Mucosa of stomach (tissue), 1 donor: Measurements from ENCODE around the gene DISC1.
"Not testable (repeated sequence)": the region's sequence is repeated elsewhere in the genome, so short reads cannot be mapped to it uniquely, and the experiment has no call there.

Experiments used
- H3K27me3 ChIP-seq: one replicate; pipeline ENCODE4 v1.7.0; 2013; ENCODE audit warnings: mild to moderate bottlenecking, low read length; ENCODE audit not compliant: control insufficient read depth, insufficient read depth
- H3K36me3 ChIP-seq: one replicate; pipeline ENCODE4 v1.7.0; 2013; ENCODE audit warnings: low read length; ENCODE audit not compliant: control insufficient read depth, insufficient read depth
- H3K4me1 ChIP-seq: one replicate; pipeline ENCODE4 v1.7.0; 2013; ENCODE audit warnings: mild to moderate bottlenecking, low read length; ENCODE audit not compliant: control insufficient read depth, insufficient read depth
- H3K4me3 ChIP-seq: one replicate; pipeline ENCODE4 v1.7.0; 2013; ENCODE audit warnings: low read length
- H3K9ac ChIP-seq: one replicate; pipeline ENCODE4 v1.7.0; 2013; ENCODE audit warnings: mild to moderate bottlenecking, low read length, moderate library complexity
- H3K9me3 ChIP-seq: one replicate; pipeline ENCODE4 v1.7.0; 2013; ENCODE audit warnings: mild to moderate bottlenecking, low read length, moderate library complexity; ENCODE audit not compliant: control insufficient read depth
- donor health status: Pancreatic carcinoma.

DISC1 gene

DNA sequence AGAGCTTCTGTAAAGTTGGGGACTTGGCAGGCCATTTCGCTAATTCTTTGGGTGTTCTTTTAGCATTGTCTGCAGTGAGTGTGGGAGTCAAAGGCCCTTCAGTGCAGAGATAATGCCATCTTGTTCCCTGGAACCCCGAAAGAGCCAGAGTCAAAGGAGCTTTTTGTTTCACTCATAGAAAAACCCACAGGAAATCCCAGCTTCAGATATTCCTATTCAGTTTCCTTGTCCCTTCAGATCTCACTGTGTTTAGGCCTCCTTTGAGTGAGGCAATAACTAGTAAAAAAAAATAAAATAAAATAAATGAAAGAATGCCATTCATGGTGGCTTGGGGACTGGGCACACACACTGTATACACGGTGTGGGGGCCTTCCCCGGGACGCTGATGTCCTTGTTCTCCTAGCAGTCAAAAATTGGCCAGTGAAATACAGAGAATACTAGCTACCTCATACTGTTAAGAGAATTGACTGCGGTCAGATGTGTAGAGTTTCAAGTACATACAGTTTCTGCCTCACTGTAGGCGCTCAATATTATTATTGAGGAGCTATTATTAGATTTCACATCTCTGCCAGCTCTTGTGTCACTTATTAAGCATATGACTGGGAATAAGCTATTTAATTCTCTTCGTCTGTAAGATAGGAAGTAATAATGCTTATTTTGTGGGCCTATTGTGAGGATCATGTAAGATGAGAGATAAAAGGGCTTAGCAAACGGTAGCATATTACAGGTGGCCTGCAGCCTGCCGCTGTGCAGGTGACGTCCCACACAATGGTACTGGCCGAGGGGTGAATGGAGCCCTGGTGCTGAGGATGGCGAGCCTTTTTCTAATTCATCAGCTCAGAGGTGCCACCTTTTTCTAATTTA lies 16.7 kb downstream of the DISC1 start:
- Histone ChIP-seq H3K36me3 (no peaks in the 10 kb centered on the region), H3K9me3 (no peaks in the 10 kb centered on the region), H3K27me3 (no peaks in the 10 kb centered on the region), H3K9ac (no peak overlapping the region), H3K4me3 (no peak overlapping the region), H3K4me1 (no peaks in the 10 kb centered on the region)

DNA sequence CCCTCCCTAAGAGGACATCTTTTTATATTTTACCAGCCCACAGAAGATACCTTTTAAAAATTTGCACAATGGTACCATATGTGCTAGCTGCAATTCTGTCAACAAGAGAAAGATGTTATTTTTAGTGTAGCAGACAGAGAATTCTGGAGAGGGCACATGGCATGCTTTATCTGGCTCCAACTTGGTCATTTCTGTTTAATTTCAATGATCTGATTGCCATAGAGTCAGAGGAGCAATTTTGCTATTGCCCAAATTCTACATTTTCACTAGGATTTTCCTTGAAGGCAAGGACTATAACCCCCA lies 17.3 kb downstream of the DISC1 start:
- Histone ChIP-seq H3K27me3 (no peaks in the 10 kb centered on the region), H3K9me3 (no peaks in the 10 kb centered on the region), H3K4me3 (no peak overlapping the region), H3K36me3 (no peaks in the 10 kb centered on the region), H3K4me1 (no peaks in the 10 kb centered on the region), H3K9ac (no peak overlapping the region)

DNA sequence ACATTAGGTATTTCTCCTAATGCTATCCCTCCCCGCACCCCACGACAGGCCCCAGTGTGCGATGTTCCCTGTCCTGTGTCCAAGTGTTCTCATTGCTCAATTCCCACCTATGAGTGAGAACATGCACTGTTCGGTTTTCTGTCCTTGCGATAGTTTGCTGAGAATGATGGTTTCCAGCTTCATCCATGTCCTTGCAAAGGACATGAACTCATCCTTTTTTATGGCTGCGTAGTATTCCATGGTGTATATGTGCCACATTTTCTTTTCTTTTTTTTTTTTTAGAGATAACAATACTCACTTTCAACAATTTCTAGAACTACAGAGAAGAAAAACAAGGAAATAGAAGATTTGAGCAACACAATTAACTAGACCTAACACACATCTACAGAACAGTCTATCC lies 19.0 kb downstream of the DISC1 start:
- H3K4me1 ChIP-seq, H3K9ac ChIP-seq, H3K9me3 ChIP-seq, H3K36me3 ChIP-seq, H3K27me3 ChIP-seq, H3K4me3 ChIP-seq: not testable (repeated sequence)

DNA sequence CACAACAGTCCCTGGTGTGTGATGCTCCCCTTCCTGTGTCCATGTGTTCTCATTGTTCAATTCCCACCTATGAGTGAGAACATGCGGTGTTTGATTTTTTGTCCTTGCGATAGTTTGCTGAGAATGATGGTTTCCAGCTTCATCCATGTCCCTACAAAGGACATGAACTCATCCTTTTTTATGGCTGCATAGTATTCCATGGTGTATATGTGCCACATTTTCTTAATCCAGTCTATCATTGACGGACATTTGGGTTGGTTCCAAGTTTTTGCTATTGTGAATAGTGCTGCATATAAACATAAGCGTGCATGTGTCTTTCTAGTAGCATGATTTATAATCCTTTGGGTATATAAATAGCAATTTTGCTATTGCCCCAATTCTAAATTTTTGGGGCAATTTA lies 19.6 kb downstream of the DISC1 start:
- H3K9ac ChIP-seq, H3K9me3 ChIP-seq, H3K4me1 ChIP-seq, H3K4me3 ChIP-seq, H3K27me3 ChIP-seq, H3K36me3 ChIP-seq: not testable (repeated sequence)

DNA sequence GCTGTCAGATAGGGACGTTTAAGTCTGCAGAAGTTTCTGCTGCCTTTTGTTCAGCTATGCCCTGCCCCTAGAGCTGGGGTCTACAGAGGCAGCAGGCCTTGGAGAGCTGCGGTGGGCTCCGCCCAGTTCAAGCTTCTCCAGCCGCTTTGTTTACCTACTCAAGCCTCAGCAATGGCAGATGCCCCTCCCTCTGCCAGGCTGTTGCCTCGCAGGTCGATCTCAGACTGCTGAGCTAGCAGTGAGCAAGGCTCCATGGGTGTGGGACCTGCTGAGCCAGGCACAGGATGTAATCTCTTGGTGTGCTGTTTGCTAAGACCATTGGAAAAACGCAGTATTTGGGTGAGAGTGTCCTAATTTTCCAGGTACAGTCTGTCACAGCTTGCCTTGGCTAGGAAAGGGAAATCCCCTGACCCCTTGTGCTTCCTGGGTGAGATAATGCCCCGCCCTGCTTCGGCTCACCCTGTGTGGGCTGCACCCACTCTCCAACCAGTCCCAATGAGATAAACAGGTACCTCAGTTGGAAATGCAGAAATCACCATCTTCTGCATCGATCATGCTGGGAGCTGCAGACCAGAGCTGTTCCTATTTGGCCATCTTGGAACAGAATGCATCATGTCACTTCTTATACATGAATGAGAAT lies 25.2 kb downstream of the DISC1 start:
- H3K36me3 ChIP-seq, H3K9ac ChIP-seq, H3K4me1 ChIP-seq, H3K9me3 ChIP-seq, H3K27me3 ChIP-seq, H3K4me3 ChIP-seq: not testable (repeated sequence)

DNA sequence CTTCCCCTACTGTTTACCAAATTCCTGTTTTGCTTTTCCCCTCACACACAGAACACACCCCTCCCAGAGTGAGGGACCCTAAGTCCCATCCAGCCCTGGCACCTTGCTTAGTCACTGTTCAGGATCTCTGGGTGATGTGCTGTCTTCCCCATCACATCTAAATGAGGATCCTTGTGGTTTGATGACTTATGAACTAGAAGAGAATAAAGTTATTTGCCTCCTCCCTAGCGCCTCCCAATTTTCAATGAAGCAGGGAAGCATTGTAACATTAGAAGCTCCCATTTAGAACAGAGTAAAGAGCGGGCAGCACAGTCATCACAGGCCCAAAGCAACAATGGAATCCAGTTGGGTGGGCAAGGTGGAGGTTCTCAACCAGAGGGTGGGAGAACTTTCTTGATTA lies 27.0 kb downstream of the DISC1 start:
- no peaks in the 10 kb centered on the region for H3K4me1 ChIP-seq
- H3K9me3 ChIP-seq: no peaks in the 10 kb centered on the region
- H3K9ac ChIP-seq: no peak overlapping the region
- H3K4me3 ChIP-seq: no peak overlapping the region
- no peaks in the 10 kb centered on the region for H3K27me3 ChIP-seq
- no peaks in the 10 kb centered on the region for H3K36me3 ChIP-seq

DNA sequence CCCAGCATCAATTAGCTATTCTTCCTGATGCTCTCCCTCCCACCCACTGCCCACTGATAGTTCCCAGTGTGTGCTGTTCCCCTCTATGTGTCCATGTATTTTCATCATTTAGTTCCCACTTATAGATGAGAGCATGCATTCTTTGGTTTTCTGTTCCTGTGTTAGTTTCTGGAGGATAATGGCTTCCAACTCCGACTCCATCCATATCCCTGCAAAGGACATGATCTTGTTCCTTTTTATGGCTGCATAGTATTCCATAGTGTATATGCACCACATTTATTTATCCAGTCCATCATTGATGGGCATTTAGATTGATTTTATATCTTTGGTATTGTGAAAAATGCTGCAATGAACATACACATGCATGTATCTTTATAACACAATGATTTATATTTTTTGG lies 30.2 kb downstream of the DISC1 start:
- no peaks in the 10 kb centered on the region for H3K27me3 ChIP-seq
- no peak overlapping the region for H3K4me3 ChIP-seq
- H3K9ac ChIP-seq: no peak overlapping the region
- no peaks in the 10 kb centered on the region for H3K4me1 ChIP-seq
- H3K9me3 ChIP-seq: no peaks in the 10 kb centered on the region
- no peaks in the 10 kb centered on the region for H3K36me3 ChIP-seq

DNA sequence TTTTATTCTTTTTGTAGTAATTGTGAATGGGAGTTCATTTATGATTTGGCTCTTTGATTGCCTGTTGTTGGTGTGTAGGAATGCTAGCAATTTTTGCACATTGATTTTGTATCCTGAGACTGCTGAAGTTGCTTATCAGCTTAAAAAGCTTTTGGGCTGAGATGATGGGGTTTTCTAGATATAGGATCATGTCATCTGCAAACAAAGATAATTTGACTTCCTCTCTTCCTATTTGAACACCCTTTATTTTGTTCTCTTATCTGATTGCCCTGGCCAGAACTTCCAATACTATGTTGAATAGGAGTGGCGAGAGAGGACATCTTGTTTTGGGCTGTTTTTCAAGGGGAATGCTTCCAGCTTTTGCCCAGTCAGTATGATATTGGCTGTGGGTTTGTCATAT lies 31.6 kb downstream of the DISC1 start:
- H3K9me3 ChIP-seq, H3K4me3 ChIP-seq, H3K4me1 ChIP-seq, H3K36me3 ChIP-seq, H3K9ac ChIP-seq, H3K27me3 ChIP-seq: not testable (repeated sequence)

DNA sequence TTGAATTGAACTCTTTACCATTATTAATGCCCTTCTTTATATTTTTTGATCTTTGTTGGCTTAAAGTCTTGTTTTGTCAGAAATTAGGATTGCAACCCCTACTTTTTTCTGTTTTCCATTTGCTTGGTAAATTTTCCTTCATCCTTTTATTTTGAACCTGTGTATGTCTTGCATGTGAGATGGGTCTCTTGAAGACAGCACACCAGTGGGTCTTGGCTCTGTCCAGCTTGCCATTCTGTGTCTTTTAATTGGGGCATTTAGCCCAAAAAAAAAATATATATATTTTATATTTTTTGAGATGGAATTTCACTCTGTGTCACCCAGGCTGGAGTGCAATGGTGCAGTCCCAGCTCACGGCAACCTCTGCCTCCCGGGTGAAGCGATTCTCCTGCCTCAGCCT lies 33.6 kb downstream of the DISC1 start:
- no peaks in the 10 kb centered on the region for H3K4me1 ChIP-seq
- H3K27me3 ChIP-seq: no peaks in the 10 kb centered on the region
- H3K9ac ChIP-seq: no peak overlapping the region
- no peak overlapping the region for H3K4me3 ChIP-seq
- no peaks in the 10 kb centered on the region for H3K36me3 ChIP-seq
- H3K9me3 ChIP-seq: no peaks in the 10 kb centered on the region

DNA sequence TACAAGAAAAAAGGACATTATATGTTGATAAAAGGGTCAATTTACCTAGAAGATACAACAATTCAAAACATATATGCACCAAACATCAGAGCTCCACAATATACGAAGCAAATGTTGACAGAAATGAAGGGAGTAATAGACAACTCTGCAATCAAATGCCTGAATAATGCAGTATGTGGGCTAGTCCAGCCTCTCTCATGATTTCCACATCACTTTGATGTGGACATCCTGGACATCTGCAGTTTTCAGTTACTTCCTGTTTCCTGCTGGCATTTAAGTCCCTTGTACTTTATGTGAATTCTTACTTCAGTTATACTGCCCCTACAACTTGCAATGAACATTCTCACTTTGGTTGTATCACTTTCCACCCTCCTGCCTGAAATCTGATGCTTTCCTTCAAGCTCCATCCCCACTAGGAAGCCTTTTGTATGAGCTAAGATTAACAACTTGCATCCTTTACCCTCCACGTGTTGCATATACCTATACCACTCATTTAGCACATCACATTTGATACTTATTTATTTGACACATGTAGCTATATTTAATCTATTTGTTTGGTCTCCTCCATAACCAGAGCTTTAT lies 36.7 kb downstream of the DISC1 start:
- Histone ChIP-seq H3K9me3 (no peaks in the 10 kb centered on the region), H3K36me3 (no peaks in the 10 kb centered on the region), H3K9ac (no peak overlapping the region), H3K4me1 (no peaks in the 10 kb centered on the region), H3K4me3 (no peak overlapping the region), H3K27me3 (no peaks in the 10 kb centered on the region)

DNA sequence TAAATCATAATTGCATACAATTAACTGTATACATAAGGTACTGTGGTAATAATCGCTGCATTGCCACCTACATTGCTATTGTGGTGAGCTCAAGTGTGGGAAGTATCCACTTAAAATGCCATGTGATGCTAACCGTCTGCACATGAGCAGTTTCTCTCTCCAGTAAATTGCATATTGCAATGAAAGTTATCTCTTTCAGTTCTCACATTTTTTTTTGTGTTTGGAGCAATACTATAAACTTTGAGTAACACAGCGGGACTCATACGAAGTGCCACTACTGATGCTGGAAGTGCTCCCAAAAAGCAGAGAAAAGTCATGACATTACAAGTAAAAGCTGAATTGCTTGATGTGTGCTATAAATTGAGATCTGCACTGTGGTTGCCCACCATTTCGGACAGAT lies 38.5 kb downstream of the DISC1 start:
- H3K4me1 ChIP-seq: no peaks in the 10 kb centered on the region
- no peaks in the 10 kb centered on the region for H3K27me3 ChIP-seq
- H3K4me3 ChIP-seq: no peak overlapping the region
- H3K36me3 ChIP-seq: no peaks in the 10 kb centered on the region
- H3K9me3 ChIP-seq: no peaks in the 10 kb centered on the region
- no peak overlapping the region for H3K9ac ChIP-seq

DNA sequence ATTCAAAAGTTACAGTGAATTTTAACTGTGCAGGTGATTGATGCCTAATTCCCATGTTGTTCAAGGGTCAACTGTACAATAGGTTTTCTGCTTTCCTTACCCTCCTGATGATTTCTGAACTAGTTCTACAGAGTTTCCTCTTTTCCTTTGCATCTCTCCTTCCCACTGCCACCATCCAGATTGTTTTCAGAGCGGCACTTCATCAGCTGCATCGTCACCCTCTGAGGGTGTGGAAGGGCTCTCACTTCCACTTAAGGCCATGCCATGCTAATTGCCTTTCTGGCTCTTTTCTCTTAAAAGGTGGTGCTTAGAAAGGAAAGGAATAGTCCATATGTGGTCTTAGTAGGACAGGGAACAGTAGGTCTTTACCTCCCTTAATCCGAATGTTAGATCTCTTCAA lies 39.1 kb downstream of the DISC1 start:
- Histone ChIP-seq H3K27me3 (no peaks in the 10 kb centered on the region), H3K4me3 (no peak overlapping the region), H3K36me3 (no peaks in the 10 kb centered on the region), H3K9me3 (no peaks in the 10 kb centered on the region), H3K4me1 (no peaks in the 10 kb centered on the region), H3K9ac (no peak overlapping the region)
